CD4-positive, alpha-beta T cell treated with Interleukin-12 subunit alpha and Interleukin-12 subunit beta, for 1 hour (primary cell): ENCODE data around the gene IFNAR1.
"Not testable (repeated sequence)": the region's sequence is repeated elsewhere in the genome, so short reads cannot be mapped to it uniquely, and the experiment has no call there.

ENCODE experiments used
- DNase-seq: peaks from one replicate; pipeline ENCODE4 v3.0.0-alpha.2; 2020

IFNAR1 gene

DNA sequence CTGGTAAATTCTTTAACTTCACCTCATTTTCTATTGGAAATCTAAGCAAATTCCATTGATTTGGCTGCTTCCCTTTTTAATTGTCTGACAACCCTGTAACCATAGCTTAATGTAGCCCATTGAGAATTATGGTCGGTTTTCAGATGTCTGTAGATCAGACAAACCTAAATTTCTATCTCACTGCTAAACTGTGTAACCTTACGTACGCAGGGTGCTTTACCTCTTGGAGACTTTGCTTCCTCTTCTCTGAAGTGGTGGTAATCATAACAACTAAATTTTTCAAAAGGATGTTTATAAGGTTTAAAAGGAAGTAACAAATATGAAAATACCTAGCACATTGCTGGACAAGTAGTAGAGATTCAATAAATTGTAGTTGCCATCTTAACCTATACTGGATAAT lies 25.9 kb downstream of the IFNAR1 start:
- DNase-seq: no peak

DNA sequence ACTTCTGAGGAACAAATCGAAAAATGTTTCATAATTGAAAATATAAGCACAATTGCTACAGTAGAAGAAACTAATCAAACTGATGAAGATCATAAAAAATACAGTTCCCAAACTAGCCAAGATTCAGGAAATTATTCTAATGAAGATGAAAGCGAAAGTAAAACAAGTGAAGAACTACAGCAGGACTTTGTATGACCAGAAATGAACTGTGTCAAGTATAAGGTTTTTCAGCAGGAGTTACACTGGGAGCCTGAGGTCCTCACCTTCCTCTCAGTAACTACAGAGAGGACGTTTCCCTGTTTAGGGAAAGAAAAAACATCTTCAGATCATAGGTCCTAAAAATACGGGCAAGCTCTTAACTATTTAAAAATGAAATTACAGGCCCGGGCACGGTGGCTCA lies 30.6 kb downstream of the IFNAR1 start:
- no peak for DNase-seq

DNA sequence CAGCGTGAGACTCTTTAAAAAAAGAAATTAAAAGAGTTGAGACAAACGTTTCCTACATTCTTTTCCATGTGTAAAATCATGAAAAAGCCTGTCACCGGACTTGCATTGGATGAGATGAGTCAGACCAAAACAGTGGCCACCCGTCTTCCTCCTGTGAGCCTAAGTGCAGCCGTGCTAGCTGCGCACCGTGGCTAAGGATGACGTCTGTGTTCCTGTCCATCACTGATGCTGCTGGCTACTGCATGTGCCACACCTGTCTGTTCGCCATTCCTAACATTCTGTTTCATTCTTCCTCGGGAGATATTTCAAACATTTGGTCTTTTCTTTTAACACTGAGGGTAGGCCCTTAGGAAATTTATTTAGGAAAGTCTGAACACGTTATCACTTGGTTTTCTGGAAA lies 31.2 kb downstream of the IFNAR1 start:
- DNase-seq: no peak

DNA sequence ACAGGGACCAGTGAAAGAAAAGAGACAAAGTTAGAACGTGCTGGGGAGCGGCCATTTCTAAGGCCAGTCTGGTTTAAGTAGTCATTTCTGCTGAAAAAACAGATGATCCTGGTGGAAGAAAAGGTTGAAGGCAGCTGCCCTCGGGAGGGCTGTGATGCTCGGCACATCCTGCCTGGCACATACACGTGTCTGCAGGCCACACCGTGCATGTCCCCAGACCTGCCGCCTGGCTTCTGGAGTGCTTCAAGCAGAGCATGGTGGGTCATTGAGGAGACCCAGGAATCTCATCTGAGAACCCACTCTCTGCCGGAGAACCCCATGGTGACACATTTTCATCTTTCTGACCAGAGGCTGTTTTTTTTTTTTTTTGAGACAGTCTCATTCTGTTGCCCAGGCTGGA lies 32.4 kb downstream of the IFNAR1 start:
- no peak for DNase-seq

DNA sequence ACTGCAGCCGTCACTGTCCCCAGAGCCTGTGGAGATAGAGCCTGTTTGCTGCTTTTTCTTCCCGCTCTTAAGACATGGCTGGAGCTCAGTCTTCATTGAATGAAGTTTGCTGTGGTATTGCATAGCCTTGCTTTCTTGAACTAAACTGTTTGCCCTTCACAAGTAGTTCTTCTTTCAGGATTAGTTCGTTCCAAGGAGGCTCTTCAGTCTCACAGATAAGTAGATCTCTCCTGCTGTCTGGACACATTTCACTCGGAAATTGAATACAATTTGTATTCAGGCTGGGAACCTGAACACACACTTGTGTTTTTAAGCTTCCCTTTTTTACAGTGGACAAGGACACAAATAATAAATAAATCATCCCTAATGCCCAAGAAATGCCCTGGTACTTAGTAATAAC lies 34.7 kb downstream of the IFNAR1 start:
- DNase-seq: no peak

DNA sequence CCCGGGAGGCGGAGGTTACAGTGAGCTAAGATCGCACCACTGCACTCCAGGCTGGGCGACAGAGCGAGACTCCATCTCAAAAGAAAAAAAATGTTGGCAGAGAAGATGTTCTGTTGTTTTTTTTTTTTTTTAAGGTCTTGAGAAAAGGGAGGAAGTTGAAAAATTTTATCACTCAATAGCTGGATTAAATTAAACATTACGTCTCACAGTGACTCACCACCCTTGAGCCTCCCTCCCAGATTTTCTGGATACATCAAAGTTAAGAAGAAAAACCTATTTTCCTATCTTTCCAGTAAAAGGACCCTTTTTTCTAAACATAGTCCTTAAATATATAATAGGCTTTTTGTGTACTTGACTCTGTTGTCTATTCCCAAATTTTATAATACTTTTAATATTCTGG lies 35.5 kb downstream of the IFNAR1 start:
- no peak for DNase-seq

DNA sequence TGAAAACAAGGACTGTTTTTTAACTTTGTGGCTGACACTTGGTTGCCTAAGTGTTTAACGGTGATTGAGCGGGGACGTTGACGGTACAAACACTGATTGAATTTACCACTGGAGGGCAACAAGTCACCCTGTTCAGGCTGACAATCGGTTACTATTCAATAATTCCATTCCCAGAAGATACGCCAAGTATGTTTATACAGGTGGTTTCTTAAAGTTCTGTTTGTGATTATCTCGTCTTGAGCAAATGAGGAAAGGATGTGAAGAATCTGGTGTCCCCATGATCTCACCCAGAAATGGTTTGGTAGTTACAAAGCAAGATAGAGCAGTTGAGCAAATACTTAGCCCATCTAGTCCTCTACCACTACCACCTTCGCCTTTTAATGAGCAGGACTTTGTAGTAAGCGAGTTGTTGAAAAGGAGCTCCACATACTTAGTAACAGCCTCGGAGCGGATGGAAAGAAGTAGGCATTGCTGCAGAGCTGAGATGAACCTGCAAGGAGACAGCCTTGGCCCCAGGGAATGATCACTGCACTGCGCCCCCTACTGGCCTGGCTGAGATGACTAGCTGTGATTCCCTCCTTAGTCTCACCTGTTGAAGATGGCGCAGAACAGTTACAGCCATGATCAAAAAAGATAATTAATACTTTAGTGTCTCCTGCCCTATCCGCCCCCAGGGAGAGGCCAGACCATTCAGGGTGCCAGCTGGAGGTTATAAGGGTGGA lies 36.3 kb downstream of the IFNAR1 start:
- peak; percentile 88 for DNase-seq

DNA sequence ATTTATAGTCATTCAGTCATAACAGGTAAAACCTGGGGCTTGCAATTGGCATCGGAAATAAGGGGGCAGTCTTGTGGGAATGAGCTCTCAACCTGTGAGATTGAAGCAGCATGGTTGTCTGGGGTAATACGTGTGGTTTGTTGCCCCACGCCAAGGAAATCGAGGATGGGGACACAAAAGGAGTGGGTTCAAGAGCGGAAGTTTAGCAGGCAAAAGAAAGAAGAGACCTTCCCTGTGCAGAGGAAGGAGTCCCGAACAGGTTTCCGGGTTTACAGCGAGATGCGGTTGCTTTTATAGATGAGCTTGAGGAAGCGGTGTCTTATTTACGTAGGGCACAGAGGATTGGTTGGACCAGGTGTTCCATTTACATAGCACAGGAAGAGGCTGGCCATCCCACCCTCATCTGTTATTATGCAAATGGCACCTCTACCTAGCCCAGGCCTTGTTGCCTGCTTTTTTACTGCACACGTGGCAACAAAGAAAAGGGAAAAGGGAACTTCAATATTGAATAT lies 37.3 kb downstream of the IFNAR1 start:
- peak; percentile 87 for DNase-seq

DNA sequence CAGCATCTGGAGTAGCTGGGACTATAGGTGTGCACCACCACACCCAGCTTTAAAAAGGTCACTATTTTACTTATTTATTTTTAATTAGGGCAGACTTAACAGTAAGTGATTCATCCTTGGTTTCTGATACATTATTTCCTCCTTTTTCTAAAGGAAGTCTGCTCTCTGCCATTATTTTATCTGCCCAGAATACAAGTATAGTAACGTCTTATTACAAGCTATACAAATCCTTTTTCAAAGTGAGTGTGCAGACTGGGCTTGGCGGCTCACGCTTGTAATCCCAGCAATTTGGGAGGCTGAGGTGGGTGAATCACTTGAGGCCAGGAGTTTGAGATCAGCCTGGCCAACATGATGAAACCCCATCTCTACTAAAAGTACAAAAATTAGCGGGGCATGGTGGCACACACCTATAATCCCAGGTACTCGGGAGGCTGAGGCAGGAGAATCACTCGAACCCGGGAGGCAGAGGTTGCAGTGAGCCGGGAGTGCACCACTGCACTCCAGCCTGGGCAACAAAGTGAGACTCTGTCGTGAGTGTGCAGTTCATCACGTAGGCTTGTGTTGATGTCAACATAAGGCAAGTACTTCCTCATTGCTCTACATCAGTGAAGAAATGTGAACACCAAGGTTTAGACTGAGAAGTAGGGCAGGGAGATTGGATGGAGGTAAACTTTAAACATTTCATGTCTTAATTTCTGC lies 39.3 kb downstream of the IFNAR1 start:
- not testable (repeated sequence) for DNase-seq

DNA sequence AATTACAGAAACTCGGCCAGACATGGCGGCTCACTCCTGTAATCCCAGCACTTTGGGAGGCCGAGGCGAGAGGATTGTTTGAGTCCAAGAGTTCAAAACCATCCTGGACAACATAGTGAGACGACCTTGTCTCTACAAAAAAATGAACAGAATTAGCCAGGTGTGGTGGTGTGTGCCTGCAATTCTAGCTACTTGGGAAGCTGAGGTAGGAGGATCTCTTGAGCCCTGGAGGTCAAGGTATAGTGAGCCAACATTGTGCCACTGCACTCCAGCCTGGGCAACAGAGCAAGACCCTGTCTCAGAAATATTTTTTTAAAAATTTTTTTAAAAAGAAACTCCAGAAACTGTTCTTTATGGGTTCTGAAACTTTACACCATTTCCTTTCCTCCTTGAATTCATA lies 40.1 kb downstream of the IFNAR1 start:
- DNase-seq: no peak

DNA sequence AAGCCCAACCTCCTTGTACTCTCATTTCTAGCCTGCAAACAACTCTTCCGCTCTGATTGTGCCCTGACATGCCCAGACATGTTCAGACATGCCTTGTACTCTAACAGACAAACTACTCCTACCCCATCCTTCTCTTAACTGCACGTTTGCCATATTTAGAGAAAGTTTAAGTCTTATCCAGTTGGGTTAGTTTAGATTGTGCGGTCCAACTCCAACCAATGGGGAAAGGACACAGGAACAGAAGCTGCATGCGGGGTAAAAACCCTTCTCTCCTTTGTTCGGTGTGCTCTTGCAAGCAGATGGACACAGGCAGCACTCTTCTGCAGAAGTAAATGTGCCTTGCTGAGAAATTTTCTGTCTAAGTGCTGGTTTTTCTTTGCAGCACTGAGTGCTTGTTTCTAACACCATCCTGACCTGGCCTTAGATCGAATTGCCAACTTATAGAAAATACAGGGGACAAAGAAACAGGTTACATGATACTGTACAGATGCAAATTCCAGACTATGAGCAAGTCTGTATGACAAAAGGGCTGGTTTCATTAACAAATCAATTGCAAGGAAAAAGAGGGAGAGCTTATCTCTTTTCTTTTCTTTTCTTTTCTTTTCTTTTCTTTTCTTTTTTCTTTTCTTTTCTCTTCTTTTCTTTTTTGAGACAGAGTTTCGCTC lies 42.7 kb downstream of the IFNAR1 start:
- DNase-seq: no peak

DNA sequence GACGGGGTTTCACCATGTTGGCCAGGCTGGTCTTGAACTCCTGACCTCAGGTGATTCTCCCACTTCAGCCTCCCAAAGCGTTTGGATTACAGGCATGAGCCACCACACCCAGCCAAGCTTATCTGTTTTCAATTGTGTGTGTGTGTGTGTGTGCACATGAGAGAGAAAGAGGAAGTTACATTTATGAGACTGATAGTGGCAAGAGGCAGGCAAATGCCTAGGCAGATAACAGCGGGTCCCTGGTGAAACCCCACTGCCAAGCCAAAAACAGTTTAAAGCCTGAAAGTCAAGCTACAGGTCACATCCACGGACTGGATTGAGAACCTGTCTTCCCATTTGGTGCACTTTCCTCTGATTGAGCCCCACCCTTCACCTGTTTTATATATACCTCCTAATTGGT lies 43.4 kb downstream of the IFNAR1 start:
- no peak for DNase-seq

DNA sequence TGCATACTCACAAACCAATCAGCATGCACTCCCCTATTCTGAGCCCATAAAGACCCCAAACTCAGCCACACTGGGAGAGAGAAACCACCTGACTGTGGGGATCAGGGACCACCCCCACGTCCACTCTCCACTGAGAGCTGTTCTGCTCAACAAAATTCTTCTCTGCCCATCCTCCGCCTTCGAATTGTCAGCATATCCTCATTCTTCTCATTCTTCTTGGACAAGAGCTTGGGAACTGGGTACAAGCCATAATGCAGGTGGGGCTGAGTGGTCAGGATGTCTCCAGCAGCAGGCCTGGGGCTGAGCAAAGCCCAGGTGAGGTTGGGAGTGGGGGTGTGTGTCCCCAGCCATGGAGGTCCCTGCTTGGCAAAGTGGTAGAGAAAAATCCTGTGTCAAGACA lies 43.8 kb downstream of the IFNAR1 start:
- no peak for DNase-seq

DNA sequence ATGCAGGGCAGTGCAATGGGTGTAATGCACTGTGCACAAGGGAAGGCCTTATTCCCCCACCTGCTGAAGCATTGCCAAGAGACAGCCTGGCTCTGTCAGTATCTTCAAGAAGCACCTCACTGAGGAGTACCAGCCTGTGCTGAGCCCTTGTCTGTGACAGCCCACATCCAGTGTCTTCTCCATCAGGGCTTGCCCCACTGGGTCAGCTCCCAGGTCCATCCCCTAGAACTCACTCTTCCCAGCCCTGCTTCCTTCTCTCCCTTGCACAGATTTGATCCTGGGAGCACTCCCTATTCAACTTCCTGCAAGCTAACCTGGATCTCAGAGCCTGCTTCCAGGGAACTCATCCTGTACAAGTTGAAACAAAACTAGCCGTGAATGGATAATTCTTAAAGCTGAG lies 44.8 kb downstream of the IFNAR1 start:
- no peak for DNase-seq

DNA sequence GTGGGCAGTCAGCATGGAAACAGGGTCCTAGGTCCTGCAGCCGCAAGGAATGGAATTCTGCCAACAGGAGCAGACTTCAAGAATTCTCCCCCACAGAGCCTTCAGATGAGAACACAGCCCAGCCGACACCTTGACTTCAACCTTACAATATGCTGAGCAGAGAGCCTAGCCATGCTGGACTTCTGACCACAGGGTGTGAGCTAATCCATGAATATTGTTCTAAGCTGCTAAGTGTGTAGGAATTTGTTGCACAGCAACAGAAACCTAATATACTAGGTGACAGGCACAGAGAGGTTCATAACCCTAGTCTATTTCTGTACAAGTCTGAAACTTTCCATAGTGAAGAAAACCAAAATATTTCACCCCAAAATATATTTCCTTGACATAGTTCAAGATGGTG lies 45.5 kb downstream of the IFNAR1 start:
- DNase-seq: no peak

DNA sequence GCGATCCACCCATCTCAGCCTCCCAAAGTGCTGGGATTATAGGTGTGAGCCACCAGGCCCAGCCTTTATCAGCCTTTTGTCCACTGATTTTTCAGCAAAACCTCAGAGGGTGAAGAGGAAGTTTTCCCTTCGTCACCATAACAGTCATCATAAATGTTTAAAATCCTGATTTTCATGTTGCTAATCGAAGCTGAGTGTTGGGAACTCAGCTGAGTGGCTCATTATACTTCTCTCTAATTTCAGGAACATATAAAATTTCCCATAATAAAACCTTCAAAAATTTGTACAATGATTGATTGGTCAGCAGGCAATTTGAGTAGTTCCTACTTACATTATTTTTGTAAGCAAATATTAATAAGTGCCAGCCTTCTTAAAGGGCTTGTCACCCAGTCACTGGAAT lies 46.6 kb downstream of the IFNAR1 start:
- no peak for DNase-seq

DNA sequence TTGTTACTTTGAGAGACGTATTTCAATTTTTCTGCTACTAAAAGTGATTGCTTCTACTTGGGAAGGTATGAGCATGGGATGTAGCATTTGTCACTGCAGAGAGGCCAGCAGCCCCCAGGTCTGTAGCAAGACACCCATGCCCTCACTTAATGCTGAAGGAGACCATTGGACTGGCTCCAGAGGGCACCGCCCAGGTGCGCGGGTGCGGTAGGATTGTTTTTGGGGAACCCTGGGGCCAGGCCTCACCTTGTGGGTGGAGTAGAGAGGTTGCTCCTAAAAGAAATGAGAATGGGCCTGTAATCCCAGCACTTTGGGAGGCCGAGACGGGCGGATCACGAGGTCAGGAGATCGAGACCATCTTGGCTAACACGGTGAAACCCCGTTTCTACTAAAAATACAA lies 47.8 kb downstream of the IFNAR1 start:
- DNase-seq: no peak

DNA sequence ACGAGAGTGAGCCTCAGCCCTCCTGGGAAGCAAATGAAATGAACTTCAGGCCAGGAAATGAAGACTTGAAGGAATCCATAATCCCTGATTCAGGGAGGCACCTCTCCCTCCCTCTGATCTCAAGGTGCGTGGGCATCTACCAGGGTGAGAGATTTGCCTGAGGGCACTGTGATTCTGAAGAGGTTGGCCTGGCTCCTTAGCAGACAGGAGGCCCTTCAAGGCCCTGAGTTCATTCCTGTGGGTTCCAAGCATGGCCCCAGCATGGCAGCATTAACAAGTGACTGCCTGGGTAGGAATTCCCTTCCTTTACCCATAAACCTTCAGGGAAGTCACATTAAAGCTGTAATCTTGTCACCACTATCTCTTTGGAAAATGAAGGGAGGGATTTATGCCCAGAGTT lies 48.7 kb downstream of the IFNAR1 start:
- DNase-seq: no peak

DNA sequence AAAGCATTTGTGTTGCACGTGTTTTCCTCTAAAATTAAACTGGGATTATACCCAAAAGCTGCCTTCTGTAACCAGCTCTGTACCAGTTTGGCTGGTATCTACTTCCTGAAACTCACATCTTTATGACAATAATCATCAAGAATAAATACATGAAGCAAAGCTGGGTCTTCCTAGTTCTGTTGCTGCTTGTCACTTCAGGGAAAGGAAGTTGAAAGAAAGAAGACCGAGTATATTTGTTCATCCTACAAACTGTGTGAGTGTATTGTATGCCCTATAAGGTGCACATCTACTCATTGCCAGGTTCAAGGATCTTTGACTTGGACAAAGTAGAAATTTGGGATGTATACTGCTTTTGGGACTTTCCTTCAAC lies 49.3 kb downstream of the IFNAR1 start:
- DNase-seq: no peak

DNA sequence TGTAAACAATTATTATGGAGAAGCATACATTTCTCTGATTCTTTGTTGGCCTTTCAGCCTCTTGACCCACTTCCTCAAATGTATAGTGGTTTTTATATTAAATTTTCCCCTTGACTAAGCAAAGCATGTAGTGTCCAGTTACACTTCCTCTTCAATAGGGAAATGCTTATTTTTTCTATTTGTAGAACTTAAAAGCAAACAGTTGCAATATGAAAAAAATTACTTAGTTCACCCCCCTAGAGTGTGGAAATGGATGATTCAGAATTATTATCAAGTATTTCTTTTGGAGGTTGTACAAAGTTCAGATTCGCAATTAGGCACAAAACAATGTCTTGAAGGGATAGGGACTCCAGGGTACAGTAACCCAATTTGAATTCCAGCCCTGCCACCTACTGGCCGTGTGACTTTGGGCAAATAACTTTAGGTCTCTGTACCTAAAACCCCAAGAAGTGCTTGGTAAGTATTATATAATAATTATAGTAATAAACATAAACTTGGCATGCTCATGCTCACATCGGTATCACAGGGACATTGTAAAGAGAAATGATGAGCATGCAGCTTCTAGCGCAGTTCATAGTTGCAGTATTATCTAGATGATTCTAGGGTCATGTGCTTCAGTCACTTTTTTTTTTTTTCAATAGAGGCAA lies 49.8 kb downstream of the IFNAR1 start:
- peak; percentile 72 for DNase-seq

DNA sequence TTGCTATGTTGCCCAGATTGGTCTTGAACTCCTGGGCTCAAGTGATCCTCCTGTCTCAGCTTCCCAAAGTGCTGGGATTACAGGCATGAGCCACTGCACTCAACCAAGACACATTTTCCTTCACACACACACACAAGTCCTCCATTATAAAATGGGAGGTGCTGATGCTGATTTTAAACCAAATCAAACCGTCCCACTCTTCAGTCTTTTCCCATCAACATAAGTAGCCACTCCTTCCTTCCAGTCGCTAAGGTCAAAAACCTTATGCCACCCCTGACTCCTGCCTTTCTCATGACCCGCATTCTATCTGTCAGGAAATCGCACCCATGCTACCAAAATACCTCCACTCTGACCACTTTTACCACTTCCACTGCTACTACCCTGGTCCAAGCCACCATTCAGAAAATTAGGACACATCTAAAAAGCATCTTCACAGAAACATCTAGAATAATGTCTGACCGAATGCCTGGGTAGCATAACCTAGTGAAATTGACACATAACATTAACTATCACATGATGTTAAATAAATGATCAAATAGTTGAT lies 50.4 kb downstream of the IFNAR1 start:
- no peak for DNase-seq

DNA sequence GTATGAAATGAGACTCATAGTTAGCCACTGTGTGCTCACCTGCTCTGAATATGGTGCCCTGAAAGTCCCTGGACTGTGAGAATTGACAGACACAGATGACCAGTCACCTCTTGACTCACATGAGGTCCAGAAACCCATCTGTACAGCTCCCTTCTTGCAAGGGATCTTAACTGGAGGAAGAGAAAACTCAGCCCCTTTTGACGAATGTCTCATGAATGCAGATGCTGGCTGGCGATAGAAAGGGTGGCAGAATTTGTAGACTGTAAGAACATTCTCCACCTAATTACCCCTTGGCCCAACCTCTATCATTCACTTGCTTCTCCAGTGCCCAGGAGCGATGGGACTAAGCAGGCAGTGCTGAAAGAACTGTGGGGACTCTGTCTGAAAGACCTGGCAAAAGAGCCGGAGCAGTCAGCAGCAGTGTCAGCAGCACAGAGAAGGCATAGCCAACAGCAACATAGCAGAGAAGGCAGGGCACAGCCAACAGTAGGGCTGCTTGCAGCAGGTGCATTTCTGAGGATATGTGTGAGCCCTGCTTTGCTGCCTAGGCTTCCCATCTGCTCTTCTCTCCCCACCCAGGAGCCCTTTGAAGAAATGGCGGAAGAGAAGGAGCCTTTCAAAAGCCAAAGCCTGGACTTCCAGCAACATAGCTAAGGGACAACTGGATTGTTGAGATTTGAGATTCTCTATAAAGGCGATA lies 52.6 kb downstream of the IFNAR1 start:
- DNase-seq: no peak

DNA sequence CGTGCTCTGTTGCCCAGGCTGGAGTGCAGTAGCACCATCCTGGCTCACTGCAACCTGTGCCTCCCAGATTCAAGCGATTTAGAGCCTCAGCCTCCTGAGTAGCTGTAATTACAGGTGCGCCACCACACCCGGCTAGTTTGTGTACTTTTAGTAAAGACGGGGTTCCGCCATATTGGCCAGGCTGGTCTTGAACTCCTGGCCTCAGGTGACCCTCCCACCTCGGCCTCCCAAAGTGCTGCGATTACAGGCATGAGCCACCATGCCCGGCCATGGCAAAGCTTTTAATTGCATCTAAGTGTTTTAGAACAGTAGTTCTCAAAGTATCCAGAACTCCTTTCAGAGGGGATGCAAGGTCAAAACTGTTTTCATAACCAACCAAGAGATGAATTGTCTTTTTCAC lies 53.3 kb downstream of the IFNAR1 start:
- no peak for DNase-seq
